HG03103 (cell line): ENCODE data around the gene NYNRIN.

Experiments used
- ATAC-seq: cut with Tn5 transposase; IDR thresholded peaks from one replicate; pipeline ENCODE4 v1.9.1; 2021; ENCODE audit warnings: low read depth; ENCODE audit not compliant: unreplicated experiment

NYNRIN gene

DNA sequence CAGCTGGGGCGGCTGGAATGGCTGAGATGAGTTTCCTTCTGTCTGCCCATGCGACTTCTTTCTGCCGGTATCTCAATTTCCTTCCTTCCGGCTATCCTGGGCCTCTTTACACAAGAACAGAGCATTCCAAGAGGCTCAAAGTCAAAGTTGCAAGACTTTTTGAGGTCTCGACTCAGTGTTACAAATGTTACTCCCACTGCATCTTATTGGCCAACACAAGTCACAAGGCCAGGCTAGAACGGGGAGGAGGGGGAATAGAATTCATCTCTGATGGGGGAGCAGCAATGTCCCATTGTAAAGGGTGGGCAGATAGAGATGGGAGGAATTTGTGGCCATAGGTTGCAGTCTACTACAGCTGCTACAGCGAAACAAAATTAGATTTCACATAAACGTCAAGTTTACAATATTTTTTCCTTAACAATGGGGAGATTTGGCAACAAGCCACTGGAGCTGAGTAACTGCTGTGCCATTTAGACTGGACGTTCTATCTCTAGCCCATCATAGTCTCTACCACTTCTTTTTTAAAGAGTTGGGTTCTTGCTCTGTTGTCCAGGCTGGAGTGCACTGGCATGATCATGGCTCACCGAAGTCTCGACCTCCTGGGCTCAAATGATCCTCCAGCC lies 9.5 kb upstream of the NYNRIN start:
- ATAC-seq, result no peak

DNA sequence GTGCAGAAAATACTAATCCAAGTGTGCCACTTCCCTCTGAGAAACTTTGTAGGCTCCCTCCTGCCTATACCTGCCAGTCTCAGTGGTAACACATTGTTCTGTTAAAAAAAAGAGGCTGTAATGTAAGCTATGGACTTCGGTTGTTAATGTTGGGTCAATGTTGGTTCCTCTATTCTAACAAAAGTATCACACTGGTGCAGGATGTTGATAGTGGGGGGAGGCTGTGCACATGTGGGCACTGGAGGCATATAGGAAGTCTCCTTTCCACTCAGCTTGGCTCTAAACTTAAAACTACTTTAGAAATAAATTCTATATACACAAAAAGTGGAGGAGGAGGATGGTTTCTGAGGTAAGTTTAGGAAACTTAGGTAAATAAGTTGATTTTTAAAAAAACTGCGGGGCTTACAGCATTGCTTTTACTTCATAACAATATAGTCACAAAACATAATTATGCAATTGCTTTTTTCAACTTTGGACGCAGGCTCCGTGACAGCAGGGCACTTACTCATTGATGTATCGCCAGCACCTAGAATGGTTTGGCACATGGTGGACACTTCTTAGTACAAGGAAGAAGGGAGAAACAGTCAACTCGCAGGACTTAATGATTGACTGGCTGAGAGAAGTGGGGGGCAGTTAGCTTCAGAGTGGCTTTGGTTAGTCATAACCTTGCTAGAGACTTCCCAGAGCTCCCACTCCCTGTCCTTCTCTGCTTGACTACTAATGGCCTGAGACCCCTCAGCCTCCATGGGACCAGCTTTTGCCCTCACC lies 7.9 kb upstream of the NYNRIN start:
- ATAC-seq, result no peak

DNA sequence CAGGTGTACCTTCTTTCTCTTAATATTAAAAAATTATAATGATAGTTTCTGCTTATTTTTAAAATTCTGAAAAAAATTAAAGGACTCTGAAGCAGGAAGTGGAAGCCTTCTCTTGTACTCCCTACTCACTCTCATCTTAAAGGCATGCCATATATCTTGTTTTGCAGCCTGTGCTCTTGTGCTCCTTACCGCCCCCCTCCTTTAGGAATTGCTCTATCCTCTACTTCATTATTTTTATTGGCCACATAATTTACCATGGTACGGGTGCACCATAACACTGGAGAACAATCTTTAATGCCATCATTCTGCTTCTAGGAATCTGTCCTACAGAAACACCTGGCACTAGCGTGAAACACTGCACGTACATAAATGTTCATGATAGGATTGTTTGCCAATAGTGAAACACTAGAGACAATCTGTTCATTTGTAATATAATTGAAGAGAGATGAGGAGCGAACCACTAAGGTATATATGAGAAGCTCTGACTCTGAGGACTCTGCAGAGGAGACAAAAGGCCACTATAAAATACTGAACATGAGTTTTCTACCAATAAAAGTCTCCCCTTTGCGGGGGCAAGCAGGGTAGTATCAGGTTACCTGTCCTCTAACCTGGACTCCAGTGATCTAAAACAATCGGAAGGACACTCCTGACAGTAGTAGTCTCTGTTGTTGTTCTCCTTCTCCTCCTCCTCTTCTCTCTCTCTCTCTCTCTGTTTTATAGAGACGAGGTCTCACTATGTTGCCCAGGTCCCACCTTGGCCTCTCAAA lies 6.3 kb upstream of the NYNRIN start:
- ATAC-seq, result no peak

DNA sequence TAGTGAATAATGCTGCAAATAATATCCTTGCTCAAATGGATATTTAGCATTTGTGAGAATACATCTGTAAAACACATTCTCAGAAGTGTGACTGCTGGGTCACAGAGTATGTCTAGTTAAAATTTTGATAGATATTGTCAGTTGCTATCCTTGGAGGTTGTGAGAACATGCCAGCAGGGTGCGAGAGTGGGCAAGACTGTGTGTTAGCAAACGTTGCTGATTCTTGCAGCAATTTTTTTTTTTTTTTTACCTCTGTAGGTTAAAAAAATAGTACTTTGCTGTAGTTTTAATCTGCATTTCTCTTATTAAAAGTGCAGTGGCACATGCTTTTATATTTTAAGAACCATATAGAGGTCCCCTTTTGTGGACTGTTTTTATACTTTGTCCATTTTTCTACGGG lies 4.5 kb upstream of the NYNRIN start:
- no peak for ATAC-seq

DNA sequence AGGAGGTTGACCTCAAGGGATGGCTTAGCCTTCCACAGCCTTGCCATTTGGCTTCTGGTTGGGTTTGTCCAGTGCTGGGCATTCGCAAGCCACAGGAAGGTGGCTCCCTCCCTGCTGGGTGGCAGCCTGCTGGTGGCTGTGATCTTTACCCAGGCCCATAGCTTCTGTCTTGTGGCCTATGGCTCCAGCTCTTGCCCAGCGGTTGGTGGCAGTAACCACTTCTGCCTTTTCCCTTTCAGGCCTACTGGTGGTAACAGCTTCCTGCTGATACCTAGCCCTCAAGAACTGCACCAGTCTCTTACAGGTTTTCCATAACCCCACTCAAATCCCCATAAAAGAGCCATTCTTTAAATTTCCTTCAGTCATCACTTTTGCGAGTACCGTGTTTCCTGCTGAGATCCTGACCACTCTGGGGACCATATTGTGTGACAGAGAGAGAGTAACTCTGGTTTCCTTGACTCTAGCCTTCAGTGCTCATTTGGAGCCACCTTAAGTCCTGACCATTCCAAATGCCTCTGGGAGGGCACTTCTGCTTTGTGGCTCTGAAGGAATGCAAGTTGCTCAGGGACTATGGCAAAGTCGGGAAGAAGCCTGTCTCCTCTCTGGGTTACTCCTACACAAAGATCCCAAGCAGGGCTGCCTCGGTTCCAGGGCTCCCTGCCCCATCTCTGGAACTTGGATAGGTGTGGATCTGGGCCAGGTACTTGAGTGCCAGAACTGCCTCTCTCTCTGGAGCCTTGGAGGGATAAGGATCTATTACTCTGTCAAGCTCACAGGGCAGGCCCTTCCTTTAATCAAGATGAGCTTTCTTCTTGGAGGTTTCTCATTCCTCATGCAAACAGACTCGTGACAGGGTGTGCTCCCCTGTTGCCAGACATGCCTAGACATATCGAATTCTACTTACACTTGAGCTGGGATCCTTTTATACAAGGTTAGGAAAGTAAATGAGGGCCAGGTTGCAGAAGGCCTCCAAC lies 2.9 kb upstream of the NYNRIN start:
- ATAC-seq, result no peak

DNA sequence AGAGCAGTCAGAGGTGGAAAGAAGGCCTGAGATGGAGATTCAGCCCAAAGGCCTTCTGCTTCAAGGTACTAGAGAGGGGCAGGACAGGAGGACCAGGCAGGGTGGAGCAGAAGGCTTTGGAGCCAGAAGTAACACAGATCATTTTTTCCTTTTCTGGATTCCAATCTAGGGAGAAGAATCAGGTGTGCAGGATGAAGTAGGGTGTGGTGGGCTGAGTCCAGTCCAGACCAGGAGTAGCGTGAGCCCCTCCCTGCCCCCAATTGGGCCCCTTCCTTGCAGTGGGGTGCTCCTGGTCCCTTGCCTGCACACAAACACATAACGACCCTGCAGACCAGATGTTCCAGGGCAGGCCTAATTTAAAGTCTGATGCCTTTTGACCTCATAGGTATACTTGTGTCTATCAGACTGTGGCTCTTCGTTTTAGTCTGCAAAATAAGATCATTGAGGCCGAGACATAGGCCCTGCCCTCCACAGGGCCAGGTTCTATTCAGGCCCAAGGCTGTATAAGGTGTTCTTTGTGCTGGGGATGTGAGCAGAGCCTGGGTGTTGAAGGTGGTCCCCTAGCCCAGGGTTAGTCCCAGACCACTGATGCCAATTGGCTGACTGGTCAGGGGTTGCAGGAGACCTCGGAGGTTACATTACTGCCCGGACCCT lies 1.0 kb upstream of the NYNRIN start:
- ATAC-seq, result no peak

DNA sequence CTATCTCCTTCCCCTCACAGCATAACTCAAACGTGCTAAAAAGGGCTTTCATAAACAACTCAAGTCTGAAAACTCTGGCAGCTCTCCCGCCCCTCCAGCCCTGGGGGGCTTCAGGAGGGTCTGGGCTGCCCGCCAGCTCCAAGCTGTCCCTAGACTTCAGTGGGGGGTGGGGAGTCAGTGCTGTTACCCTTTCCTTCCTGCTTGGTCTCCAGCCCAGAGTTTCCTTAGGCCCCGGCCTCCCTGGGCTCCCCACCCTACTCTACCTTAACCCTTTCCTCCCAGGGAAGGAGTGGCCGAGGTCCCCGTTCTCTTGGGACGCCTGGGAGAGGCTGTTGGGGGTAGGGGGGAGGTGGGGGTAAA lies 530 bp upstream of the NYNRIN start:
- no peak for ATAC-seq

DNA sequence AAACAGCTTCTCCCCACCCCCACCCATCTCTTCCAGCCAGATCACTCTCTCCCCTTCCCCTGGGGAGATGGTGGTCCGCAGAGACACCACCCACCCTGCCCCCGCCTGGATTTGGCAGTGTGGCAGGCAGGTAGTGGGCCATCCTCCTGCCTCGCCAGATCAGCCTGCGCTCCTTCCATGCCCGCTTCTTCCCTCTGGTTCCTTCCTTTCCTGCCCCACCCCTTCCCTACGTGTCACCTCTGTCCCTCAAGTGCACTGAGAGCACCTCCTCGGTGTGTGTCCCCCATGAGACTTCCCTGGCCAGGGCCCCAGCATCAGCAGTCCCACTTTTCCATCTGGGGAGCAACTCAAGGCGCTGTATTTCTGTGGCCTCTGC lies 632 bp downstream of the NYNRIN start:
- no peak for ATAC-seq

DNA sequence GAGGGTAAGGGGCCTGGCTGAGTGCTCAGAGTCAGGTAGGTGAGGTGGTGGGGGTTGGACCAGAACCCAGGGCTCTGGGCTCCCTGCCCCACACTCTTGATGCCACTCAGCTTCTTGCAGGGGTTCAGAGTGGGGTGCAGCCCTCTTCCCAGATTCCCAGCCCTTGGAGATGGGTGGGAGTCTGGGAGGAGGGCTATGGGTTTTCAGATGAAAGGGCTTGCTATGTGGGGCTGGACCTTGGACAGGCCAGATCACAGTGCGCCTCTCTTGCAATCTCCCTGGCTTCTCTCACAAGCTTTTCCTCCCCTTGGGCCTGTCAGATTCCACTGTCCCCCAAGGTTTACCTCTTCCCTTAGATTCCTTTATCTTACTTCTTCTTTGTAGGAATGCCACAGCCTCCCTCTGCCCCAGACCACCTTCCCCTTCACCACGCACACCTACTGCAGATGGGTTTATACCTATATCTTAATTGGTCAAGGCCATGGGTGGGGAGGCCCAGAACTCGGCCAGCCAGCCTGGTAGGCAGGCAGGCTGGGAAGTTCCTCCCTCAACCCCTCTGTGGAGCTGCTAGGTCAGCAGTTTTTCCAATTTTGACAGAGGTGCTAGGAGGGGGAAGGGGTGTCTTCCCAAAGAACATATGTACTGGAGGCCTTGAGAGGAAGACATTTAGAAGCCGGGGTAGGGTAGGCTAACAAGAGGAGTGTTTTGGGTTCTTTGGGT lies 1.4 kb downstream of the NYNRIN start:
- ATAC-seq, result no peak

DNA sequence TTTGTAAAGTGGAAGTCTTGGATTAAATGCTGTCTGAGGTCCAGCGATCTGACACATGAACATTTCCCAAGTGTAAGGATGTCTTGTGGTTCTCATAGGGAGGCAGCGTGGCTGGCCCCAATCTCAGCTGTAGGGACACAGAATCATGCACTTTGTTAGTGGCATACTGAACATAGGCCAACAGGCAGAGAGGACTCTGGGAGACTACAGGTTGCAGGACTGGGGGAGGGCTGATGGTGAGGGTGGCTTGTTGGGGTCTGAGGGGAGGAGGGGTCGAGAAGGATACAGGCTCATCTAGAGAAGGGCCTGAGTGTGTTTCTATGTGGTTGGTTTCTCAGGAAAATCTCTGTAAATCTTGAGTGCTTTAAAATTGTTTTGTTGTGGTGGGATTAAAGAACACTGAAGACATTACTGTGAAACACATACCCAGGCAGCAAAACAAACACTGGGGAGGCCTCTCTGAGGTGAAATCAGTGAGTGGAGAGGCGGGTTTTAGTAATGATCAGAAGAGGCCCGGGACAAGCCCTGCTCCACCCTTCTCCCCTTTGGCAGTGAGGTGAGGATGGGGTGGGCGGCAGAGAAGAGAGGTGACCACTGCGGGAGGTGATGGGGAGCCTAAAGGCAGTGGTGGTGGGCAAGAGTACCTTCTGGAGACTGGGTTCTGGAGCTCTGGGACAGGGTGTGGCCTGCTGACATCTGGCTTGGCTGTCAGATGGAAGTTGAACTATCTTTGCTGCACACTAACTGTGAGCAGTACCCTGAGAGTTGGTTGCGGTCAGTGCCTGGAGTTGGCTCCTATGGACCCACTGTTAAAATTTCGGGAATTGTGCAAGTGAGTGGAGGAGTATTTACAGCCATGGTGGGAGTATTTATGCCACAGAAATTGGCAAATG lies 3.3 kb downstream of the NYNRIN start:
- no peak for ATAC-seq

DNA sequence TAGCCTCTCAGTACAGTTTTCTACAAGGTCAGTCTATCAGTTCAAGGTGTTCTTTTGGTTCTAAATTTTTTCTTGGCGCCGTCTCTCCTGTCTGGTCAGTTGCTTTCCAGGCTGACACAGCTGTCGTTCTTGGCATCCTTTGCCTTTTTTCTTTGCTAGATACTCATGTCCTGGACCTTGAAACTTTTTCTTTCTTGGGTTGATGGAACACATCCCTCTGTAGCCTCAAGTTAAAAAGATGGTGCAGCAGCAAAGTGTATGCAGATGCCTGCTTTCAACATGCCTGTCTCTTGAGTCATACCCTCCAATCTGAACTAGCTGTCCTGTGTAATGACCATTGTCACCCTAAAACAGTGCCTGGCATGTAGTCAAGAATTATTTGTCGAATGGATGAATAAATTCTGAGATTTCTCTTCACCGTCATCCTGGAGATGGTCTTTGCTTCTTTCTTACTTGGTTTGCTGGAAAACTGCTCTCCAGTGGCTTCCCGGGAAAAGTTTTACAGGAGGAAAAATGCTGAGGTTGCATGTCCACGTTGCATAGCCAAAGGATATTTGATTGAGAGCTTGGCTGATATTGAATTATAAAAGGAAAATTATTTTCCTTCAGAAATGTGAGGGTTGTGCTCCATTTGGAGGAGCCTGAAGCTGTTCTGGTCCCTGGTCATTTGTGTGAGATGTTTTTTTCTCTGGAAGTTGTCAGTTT lies 4.6 kb downstream of the NYNRIN start:
- no peak for ATAC-seq

DNA sequence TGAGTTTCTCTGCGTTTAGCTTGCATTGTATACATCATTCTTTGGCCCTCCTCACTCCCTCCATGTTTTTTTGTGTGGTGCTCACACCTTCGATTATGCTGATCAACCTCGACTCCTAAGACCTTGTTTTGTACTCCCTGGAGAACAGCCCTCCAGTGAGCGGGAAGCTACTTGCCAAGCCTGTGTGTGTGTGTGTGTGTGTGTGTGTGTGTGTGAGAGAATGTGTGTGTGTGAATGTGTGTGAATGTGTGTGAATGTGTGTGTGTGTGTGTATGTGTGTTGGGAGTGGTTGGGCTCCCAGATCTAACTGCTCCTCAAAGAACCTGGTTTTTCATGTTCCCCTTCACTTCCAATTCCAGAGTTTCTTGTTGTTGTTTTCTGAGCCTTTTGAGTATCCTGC lies 6.0 kb downstream of the NYNRIN start:
- no peak for ATAC-seq

DNA sequence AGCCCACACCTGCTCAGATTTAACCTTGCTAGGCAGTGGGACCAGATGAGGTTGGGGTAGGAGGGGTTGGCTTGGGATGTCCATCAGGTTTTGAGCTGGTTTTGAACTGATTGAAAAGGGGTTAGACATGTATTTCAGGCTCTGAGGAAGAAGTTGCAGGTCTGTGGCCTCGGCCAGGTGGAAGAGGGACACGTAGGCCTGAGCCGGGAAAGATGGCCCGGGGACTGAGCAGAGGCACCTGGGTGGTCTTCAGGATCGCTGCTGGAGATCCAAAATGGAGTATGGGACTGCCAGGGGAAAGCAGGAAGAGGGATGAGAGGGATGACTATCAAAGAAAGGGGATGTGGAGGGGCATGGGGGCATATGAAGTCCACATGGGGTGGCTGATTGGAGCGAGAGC lies 7.6 kb downstream of the NYNRIN start:
- no peak for ATAC-seq

DNA sequence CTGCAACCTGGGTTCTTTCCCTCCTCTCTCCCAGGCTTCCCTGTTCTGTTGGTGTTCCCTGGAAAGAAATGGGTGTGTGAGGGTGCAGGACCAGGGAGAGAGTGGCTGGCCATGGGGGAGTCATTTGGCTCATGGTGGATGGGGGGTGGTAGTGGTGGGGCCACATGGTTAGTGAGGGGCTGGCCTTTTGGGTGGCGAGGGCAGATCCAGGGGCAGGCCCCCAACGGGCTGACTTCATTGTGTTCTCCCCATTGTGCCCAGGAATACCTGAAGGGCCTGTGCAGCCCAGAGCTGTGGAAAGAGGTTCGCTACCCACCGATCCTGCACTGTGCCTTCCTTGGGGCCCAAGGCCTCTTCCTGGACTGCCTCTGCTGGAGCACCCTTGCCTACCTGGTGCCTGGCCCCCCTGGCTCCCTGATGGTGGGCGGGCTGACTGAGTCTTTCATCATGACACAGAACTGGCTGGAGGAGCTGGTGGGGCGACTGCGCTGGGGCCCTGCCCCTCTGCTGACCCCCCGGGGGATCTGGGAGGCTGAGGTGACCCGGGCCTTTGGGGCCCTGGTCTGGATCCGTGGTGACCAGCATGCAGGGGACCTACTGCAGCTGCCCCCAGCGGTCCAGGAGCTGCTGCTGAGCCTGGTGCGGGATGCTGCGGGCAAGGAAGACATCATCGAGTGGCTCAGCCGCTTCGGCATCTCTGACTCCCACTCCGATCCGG lies 9.0 kb downstream of the NYNRIN start:
- no peak for ATAC-seq

DNA sequence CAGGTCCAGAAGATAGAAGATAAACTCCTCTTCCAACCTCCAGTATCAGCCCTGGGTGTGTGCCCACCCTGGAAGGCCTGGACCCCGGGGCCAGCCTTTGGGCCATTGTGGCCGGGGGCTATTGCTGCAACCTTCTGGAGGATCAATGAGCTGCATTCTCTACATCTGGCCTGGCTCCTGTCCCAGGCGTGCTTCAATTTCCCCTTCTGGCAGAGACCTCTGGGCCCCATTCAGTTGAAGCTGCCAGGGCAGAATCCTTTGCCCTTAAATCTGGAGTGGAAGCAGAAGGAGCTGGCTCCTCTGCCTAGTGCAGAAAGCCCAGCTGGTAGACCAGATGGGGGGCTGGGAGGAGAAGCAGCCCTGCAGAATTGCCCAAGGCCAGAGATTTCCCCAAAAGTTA lies 10.0 kb downstream of the NYNRIN start:
- no peak for ATAC-seq

DNA sequence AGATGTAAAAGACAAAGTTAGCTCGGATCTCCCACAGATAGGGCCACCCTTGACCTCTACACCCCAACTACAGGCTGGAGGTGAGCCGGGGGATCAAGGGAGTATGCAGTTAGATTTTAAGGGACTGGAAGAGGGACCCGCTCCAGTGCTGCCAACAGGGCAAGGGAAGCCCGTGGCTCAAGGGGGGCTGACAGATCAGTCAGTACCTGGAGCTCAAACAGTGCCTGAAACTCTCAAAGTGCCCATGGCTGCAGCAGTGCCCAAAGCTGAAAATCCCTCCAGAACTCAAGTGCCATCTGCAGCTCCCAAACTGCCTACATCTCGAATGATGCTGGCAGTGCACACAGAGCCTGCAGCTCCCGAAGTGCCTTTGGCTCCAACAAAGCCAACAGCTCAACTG lies 10.4 kb downstream of the NYNRIN start:
- no peak for ATAC-seq

DNA sequence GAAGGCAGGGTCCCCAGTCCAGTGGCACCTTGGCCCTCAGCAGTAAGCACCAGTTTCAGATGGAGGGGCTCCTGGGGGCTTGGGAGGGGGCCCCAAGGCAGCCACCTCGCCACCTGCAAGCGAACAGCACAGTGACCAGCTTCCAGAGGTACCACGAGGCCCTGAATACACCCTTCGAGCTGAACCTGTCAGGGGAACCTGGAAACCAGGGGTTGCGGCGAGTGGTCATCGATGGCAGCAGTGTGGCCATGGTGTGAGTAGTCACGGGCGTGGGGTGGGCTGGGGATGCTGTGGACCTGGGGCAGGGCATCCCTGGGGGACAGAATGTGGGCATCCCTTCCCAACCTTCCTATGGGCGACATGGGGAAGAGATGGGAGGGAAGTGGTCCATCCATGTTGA lies 11.2 kb downstream of the NYNRIN start:
- ATAC-seq, result no peak
